Choroid plexus epithelial cell (primary cell): ENCODE data around the gene POU2AF2.

Source experiments
- DNase-seq: peaks from one replicate; pipeline ENCODE4 v3.0.0-alpha.2; 2010; ENCODE audit warnings: low read depth
- H3K4me3 ChIP-seq: 2 replicates; pipeline ENCODE4 v1.5.1; 2011; ENCODE audit warnings: low read depth, mild to moderate bottlenecking, control low read depth, low read length, moderate library complexity
- CTCF ChIP-seq: conservative IDR thresholded peaks from 2 replicates; pipeline ENCODE4 v1.5.1; 2011; ENCODE audit warnings: low read depth, mild to moderate bottlenecking, control low read depth, inconsistent platforms, low read length, moderate library complexity

POU2AF2 gene

DNA sequence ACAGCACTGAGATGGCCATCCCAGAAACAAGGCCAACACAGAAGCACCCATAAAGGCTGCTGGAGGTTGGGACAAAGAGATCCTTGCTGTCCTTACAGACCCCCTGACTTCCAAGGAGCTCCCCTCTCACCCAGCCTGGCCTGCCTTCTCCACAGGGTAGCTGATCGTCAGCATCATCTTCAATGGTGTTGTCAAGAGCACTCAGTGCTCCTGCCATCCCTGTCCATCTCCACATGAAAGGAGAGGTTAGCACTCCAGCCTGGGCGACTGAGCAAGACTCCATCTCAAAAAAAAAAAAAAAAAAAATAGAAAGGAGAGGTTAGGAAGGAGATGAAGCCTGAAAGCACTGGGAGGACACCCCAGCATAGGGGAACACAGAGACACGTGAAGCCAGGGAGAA is 50.7 kb downstream of the POU2AF2 start:
- TF ChIP-seq CTCF, result no peak
- H3K4me3 ChIP-seq, result no peak overlapping the region
- DNase-seq, result no peak

GRCh38 chr11:111297696-111298095 is 52.2 kb downstream of the POU2AF2 start:
- no peak for TF ChIP-seq CTCF
- DNase-seq, result no peak
- H3K4me3 ChIP-seq, result no peak overlapping the region

DNA sequence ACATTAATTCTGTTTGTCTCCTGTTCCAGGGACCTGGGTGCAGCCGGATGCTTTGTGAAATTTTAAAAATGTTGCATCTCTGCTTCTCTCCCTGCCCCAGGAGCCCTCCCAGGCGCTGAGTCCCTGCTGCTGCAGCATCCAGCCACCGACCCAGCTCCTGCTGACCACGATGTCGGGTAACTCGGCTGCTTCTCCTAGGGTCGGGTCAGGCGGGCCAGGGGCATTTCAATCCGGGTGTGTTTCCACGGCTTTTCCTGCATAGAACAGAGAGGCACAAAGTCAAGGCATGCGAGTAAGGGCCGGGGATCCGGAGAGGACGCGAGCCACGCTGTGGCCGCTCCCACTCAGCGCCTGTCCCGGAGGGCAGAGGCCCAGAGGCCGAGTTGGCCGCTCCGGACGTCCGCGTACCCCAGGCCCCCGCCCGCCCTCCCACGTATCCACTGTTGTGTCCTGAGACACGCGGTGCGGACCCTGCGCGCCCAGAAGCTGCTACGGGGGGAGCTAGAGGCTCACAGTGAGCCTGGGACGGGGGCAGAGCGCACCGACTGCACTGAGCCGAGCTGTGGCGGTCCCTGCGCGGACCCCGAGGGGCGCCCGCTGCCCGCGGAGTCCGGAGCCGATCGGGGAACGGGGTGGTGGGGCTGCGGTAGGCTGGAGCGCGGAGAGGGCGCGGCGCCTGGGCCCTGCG is 53.0 kb downstream of the POU2AF2 start, which contains the start of gene POU2AF3:
POU2AF3 (plus strand) TSS at position 134 of the 688 bp plus-strand sequence; CDS start at position 170, 36 bp downstream.
- TF ChIP-seq CTCF, result no peak
- no peak for DNase-seq
- peak within 1 kb of the TSS; percentile 58 for H3K4me3 ChIP-seq

GRCh38 chr11:111299101-111300026 is 53.8 kb downstream of the POU2AF2 start:
- TF ChIP-seq CTCF, result peak; percentile 49
- DNase-seq, result peak; percentile 22
- peak overlapping the region; percentile 58 for H3K4me3 ChIP-seq

DNA sequence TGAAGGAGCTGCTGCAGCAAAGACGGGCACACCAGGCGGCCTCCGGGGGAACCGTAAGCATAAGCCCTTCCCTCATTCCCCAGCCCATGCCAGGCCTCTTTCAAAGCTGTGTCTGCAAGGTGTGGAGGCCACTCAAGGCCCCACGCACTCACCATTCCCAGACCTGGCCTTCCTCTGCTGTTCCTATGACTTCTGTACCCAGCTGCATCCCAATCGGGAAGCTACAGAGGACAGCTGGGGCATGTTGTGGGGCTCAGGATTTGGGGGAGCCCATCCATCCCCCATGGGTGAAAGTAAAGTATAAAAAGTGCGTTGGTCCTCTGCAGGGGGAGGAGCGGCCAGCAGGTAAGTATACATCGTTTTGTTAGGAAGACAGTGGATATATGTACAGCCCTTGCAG is 55.0 kb downstream of the POU2AF2 start:
- H3K4me3 ChIP-seq, result no peak overlapping the region
- no peak for TF ChIP-seq CTCF
- DNase-seq, result no peak

DNA sequence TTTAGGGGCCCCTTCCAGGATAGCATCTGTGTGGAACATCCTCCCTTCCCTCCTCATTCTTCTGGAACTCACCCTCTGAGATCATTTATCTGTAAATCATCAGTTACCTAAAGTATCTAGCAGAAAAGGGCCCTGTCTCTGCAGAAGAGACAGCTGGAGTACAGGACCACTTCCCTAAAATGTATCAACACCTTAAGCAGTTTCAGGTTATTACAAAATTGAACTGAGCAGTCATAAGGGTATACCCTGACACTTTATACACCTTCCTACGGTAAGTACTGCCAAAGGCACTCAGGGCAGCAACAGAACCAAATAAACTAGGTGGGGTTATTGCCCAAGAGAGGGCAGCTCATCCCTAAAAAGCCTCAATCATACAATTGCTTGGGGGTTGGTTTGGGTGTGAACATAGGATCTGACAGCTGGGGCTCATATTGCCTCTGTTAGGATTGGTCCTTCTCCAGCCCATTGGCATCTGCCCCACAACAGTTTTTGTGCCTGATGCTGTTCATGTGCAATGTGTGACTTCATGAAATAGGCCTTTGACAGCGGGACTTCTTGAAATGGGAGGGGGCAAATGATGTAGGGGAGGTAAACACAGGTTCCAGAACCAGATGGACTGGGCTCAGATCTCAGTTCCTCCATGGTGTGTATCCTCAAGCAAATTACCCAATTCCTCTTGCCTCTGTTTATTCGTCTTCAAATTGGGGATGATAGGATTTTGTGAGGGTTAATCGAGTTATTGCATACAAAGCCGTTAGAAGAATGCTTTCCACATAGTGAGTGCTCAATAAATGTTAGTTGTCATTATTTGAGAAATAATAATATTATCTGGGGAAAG is 55.7 kb downstream of the POU2AF2 start:
- TF ChIP-seq CTCF, result no peak
- no peak overlapping the region for H3K4me3 ChIP-seq
- DNase-seq, result no peak
